ENCODE data around the gene ARL8B.

The ARL8B gene

GRCh38 chr3:5188419-5189221 lies 66.5 kb downstream of the ARL8B start:
- H3K4me3 ChIP-seq (replicated peaks; ENCODE audit: insufficient read depth, low read length), result peak overlapping the region; percentile 72
- H3K27ac ChIP-seq (replicated peaks), result peak overlapping the region; percentile 99
- H3K27me3 ChIP-seq (ENCODE audit: insufficient read depth, poor library complexity, severe bottlenecking), result no peaks in the 10 kb centered on the region
- TF ChIP-seq GABPA (IDR thresholded peaks at IDR 0.05; ENCODE audit: low read depth), result no peak
- peak; percentile 24; the same call in 1 of the 2 replicates for TF ChIP-seq POLR2AphosphoS5 (IDR thresholded peaks at IDR 0.05; ENCODE audit: low read depth)
- peak; percentile 82 for TF ChIP-seq REST (IDR thresholded peaks at IDR 0.05; ENCODE audit: insufficient replicate concordance, low read depth)
- peak in 1 of 2 experiments; percentile 73 for DNase-seq (ENCODE audit: low read depth in 1 of 2, low spot score in 1 of 2)

DNA sequence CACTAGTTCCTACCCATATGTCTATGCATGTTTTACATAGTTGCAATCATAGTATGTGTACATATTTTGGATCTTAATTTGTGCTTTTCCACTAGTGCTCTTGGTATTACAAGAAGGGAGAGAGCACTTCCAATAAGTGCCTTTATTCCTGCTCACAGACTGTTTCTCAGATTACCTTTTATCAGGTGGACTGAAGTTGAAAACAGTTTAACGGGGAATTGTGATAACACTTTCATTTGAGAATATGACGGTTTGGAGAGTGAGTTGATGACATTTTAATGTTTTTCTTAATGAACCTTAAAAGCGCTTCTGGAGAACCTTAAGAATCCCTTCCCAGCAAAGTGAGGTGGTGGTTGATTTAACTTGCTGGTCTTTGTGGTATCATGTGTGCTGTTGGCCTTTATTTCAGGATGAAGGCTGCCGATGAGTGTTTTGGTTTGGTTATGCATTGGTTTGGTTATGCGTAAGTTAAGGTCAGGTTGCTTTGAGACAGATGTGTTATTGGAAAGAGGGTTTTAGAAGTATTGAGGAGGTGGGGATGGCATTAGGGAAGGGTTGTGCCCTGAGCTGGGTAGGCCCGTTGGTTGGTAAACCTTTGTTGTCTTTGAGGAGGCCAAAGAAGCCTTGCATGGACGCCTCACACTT lies 68.2 kb downstream of the ARL8B start:
- peak overlapping the region; percentile 72 for H3K4me3 ChIP-seq (replicated peaks; ENCODE audit: insufficient read depth, low read length)

DNA sequence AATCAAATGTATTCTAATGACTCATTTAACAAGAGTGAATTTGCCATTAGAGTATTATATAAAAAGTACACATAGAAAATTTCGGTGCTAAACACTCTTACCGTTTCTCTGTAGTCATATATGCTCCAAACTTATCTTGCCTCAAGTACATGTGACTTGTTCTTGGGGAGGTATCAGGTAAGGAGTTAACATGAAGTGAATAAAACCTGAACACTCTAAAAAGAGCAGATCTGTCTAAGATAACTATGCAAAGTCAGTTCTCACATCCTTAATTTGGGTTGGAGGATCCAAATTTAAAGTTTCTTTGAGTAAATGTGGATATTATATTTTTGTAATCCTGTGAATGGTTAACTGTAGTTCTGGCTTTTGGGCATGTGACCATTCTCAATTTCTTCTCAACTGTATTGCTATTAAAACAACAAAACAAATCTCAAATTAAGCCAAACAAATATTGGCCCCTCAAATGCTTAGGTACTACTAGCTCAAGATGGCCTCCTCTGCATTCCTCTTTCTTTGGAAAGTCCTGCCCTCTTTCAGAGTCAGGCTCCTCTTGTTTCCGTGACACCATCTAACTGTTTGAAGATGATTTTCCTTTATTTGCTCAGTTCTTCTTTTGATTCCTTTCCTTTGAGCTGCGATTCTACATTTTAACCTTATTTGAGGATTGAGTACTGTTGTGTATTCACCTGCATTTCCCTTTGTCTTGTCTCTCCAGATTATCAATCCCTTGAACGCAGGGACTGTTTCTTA lies 69.6 kb downstream of the ARL8B start:
- peak overlapping the region; percentile 99 for H3K27ac ChIP-seq (replicated peaks)
- H3K4me3 ChIP-seq (replicated peaks; ENCODE audit: insufficient read depth, low read length), result no peak overlapping the region
- TF ChIP-seq, protein P1, sequence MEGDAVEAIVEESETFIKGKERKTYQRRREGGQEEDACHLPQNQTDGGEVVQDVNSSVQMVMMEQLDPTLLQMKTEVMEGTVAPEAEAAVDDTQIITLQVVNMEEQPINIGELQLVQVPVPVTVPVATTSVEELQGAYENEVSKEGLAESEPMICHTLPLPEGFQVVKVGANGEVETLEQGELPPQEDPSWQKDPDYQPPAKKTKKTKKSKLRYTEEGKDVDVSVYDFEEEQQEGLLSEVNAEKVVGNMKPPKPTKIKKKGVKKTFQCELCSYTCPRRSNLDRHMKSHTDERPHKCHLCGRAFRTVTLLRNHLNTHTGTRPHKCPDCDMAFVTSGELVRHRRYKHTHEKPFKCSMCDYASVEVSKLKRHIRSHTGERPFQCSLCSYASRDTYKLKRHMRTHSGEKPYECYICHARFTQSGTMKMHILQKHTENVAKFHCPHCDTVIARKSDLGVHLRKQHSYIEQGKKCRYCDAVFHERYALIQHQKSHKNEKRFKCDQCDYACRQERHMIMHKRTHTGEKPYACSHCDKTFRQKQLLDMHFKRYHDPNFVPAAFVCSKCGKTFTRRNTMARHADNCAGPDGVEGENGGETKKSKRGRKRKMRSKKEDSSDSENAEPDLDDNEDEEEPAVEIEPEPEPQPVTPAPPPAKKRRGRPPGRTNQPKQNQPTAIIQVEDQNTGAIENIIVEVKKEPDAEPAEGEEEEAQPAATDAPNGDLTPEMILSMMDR (IDR thresholded peaks at IDR 0.05; ENCODE audit: insufficient read depth, low read length), result no peak
- TF ChIP-seq GABPA (IDR thresholded peaks at IDR 0.05; ENCODE audit: low read depth), result no peak
- no peak for TF ChIP-seq SPI1 (IDR thresholded peaks at IDR 0.05; ENCODE audit: borderline replicate concordance, low read depth)
- TF ChIP-seq POLR2AphosphoS5 (IDR thresholded peaks at IDR 0.05; ENCODE audit: low read depth), result no peak
- TF ChIP-seq REST (IDR thresholded peaks at IDR 0.05; ENCODE audit: insufficient replicate concordance, low read depth), result no peak
- H3K27me3 ChIP-seq (ENCODE audit: insufficient read depth, poor library complexity, severe bottlenecking), result no peaks in the 10 kb centered on the region
- DNase-seq (ENCODE audit: low read depth in 1 of 2, low spot score in 1 of 2), result no peak

More for the DNA sequence above, 68.2 kb downstream of the ARL8B start:
- Histone ChIP-seq H3K27me3 (ENCODE audit: insufficient read depth, poor library complexity, severe bottlenecking) (no peaks in the 10 kb centered on the region), H3K27ac (replicated peaks) (peak overlapping the region; percentile 99)
- no peak for TF ChIP-seq GABPA (IDR thresholded peaks at IDR 0.05; ENCODE audit: low read depth)
- TF ChIP-seq, protein P1 (IDR thresholded peaks at IDR 0.05; ENCODE audit: insufficient read depth, low read length), result no peak
- DNase-seq (ENCODE audit: low read depth in 1 of 2, low spot score in 1 of 2), result no peak

Measured in HL-60 (cell line).